ENCODE results near the gene DUSP7. TPM values are rescaled to one million over a fixed set of nuclear protein-coding genes. Genes with fewer than 3 reads are reported as not detected.
A peak's percentile ranks its signal among the peaks of the same experiment; 100 is the strongest.

DUSP7 gene
- polyA plus RNA-seq, 4 donors, result 1.6 to 9.4 (median 4.4) TPM

DNA sequence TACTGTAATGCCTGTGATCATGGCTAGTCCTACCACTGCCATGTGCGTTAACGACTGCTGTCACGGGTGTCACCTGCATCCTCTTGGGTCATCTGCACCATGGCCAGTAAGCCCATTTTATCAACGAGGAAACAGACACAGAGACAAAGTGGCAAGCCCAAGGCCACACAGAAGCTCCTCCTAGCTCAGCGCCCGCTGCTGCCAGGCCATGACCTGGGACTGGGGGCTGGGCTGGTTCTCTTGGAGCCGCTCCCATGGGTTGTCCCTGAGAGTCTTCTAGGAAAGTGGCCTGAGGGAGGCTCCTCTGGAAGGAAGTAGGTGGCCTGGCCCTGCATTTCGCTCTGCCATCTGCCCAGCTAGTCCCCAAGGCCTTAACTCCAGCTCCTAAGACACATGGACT, 4.9 kb downstream of the DUSP7 start:
- no peak for FAIRE-seq
- no peak overlapping the region for H3K4me3 ChIP-seq (ENCODE audit: low read depth in 1 of 3, low read length in 3 of 3)
- peaks cover 0 to 21% (median 0%) of the 10 kb centered on the region in 3 donors for H3K4me1 ChIP-seq (ENCODE audit: control insufficient read depth in 3 of 3, insufficient read depth in 2 of 3, low read depth in 1 of 3, low read length in 2 of 3)
- 88 to 93% (median 89%) methylated on average over 8 of the region's 8 CpGs for WGBS, 3 donors
- no peaks in the 10 kb centered on the region for H3K27me3 ChIP-seq (ENCODE audit: control insufficient read depth in 3 of 3, insufficient read depth in 3 of 3, low read length in 3 of 3)
- peaks cover 0 to 68% (median 5%) of the 10 kb centered on the region in 3 donors for H3K36me3 ChIP-seq (ENCODE audit: control insufficient read depth in 3 of 3, insufficient read depth in 2 of 3, low read depth in 1 of 3, low read length in 3 of 3)
- no peaks in the 10 kb centered on the region for H3K9me3 ChIP-seq (ENCODE audit: control insufficient read depth in 2 of 2, insufficient read depth in 1 of 2, low read depth in 1 of 2, low read length in 1 of 2)
- DNase-seq, result no peak
- peak overlapping the region in 1 of 3 donors; percentile 80 for H3K27ac ChIP-seq (ENCODE audit: low read depth in 1 of 3, low read length in 2 of 3)

- no peaks in the 10 kb centered on the region for H3K9me3 ChIP-seq (ENCODE audit: control insufficient read depth in 2 of 2, insufficient read depth in 1 of 2, low read depth in 1 of 2, low read length in 1 of 2)
- DNase-seq, result no peak
- H3K27ac ChIP-seq (ENCODE audit: low read depth in 1 of 3, low read length in 2 of 3), result no peak overlapping the region
- peaks cover 0 to 68% (median 5%) of the 10 kb centered on the region in 3 donors for H3K36me3 ChIP-seq (ENCODE audit: control insufficient read depth in 3 of 3, insufficient read depth in 2 of 3, low read depth in 1 of 3, low read length in 3 of 3)
- 92 to 94% (median 93%) methylated on average over 21 of the region's 21 CpGs for WGBS, 3 donors
- no peaks in the 10 kb centered on the region for H3K27me3 ChIP-seq (ENCODE audit: control insufficient read depth in 3 of 3, insufficient read depth in 3 of 3, low read length in 3 of 3)
- peaks cover 0 to 19% (median 0%) of the 10 kb centered on the region in 3 donors for H3K4me1 ChIP-seq (ENCODE audit: control insufficient read depth in 3 of 3, insufficient read depth in 2 of 3, low read depth in 1 of 3, low read length in 2 of 3)
- no peak for FAIRE-seq
- no peak overlapping the region for H3K4me3 ChIP-seq (ENCODE audit: low read depth in 1 of 3, low read length in 3 of 3)
Measured at GRCh38 chr3:52050571-52050970, 5.8 kb downstream of the DUSP7 start.

- peaks cover 0 to 10% (median 0%) of the 10 kb centered on the region in 3 donors for H3K4me1 ChIP-seq (ENCODE audit: control insufficient read depth in 3 of 3, insufficient read depth in 2 of 3, low read depth in 1 of 3, low read length in 2 of 3)
- peaks cover 0 to 66% (median 5%) of the 10 kb centered on the region in 3 donors for H3K36me3 ChIP-seq (ENCODE audit: control insufficient read depth in 3 of 3, insufficient read depth in 2 of 3, low read depth in 1 of 3, low read length in 3 of 3)
- 53 to 80% (median 75%) methylated on average over 1 to 2 of the region's 2 CpGs for WGBS, 3 donors
Measured at GRCh38 chr3:52049503-52049902, 6.9 kb downstream of the DUSP7 start.

GRCh38 chr3:52047295-52047960, 8.9 kb downstream of the DUSP7 start:
- no peak for DNase-seq
- no peak overlapping the region for H3K27ac ChIP-seq (ENCODE audit: low read depth in 1 of 3, low read length in 2 of 3)
- no peaks in the 10 kb centered on the region for H3K9me3 ChIP-seq (ENCODE audit: control insufficient read depth in 2 of 2, insufficient read depth in 1 of 2, low read depth in 1 of 2, low read length in 1 of 2)
- H3K4me3 ChIP-seq (ENCODE audit: low read depth in 1 of 3, low read length in 3 of 3), result no peak overlapping the region
- FAIRE-seq, result no peak
- H3K4me1 ChIP-seq (ENCODE audit: control insufficient read depth in 3 of 3, insufficient read depth in 2 of 3, low read depth in 1 of 3, low read length in 2 of 3), result peaks cover 0 to 1% (median 0%) of the 10 kb centered on the region in 3 donors
- H3K27me3 ChIP-seq (ENCODE audit: control insufficient read depth in 3 of 3, insufficient read depth in 3 of 3, low read length in 3 of 3), result peaks cover 0 to 3% (median 0%) of the 10 kb centered on the region in 3 donors
- WGBS, 3 donors, result 78 to 87% (median 85%) methylated on average over 12 to 20 of the region's 20 CpGs
- peaks cover 0 to 45% (median 5%) of the 10 kb centered on the region in 3 donors for H3K36me3 ChIP-seq (ENCODE audit: control insufficient read depth in 3 of 3, insufficient read depth in 2 of 3, low read depth in 1 of 3, low read length in 3 of 3)

More at GRCh38 chr3:52049503-52049902, 6.9 kb downstream of the DUSP7 start:
- DNase-seq (no peak), FAIRE-seq (no peak)
- Histone ChIP-seq H3K27me3 (ENCODE audit: control insufficient read depth in 3 of 3, insufficient read depth in 3 of 3, low read length in 3 of 3) (no peaks in the 10 kb centered on the region), H3K4me3 (ENCODE audit: low read depth in 1 of 3, low read length in 3 of 3) (no peak overlapping the region), H3K27ac (ENCODE audit: low read depth in 1 of 3, low read length in 2 of 3) (no peak overlapping the region), H3K9me3 (ENCODE audit: control insufficient read depth in 2 of 2, insufficient read depth in 1 of 2, low read depth in 1 of 2, low read length in 1 of 2) (no peaks in the 10 kb centered on the region)

DNA sequence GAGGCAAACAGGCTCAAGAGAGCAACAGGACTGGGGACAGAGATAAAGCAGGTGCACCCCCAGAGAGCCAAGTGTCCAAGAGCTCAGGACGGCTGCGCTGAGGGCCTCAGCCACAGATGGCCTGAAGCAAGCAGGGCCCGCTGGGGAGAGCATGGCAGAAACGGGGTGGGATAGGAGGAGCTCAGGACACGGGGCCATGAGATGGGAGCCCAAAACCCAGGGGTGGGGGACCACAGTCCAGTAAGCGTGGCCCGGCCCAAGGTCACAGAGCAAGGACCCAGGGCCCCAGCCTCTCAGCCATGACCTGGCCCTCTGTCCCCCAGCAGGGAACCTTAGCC, 9.5 kb downstream of the DUSP7 start:
- FAIRE-seq (no peak), DNase-seq (no peak)
- Histone ChIP-seq H3K4me1 (ENCODE audit: control insufficient read depth in 3 of 3, insufficient read depth in 2 of 3, low read depth in 1 of 3, low read length in 2 of 3) (no peaks in the 10 kb centered on the region), H3K9me3 (ENCODE audit: control insufficient read depth in 2 of 2, insufficient read depth in 1 of 2, low read depth in 1 of 2, low read length in 1 of 2) (no peaks in the 10 kb centered on the region), H3K27me3 (ENCODE audit: control insufficient read depth in 3 of 3, insufficient read depth in 3 of 3, low read length in 3 of 3) (peaks cover 0 to 3% (median 0%) of the 10 kb centered on the region in 3 donors), H3K27ac (ENCODE audit: low read depth in 1 of 3, low read length in 2 of 3) (peak overlapping the region in 1 of 3 donors; percentile 18), H3K36me3 (ENCODE audit: control insufficient read depth in 3 of 3, insufficient read depth in 2 of 3, low read depth in 1 of 3, low read length in 3 of 3) (peaks cover 0 to 40% (median 5%) of the 10 kb centered on the region in 3 donors), H3K4me3 (ENCODE audit: low read depth in 1 of 3, low read length in 3 of 3) (no peak overlapping the region)
- whole genome bisulfite sequencing, 3 donors, result 87 to 91% (median 91%) methylated on average over 7 of the region's 7 CpGs

GRCh38 chr3:52046186-52046901, 10.0 kb downstream of the DUSP7 start:
- Histone ChIP-seq H3K4me1 (ENCODE audit: control insufficient read depth in 3 of 3, insufficient read depth in 2 of 3, low read depth in 1 of 3, low read length in 2 of 3) (no peaks in the 10 kb centered on the region), H3K36me3 (ENCODE audit: control insufficient read depth in 3 of 3, insufficient read depth in 2 of 3, low read depth in 1 of 3, low read length in 3 of 3) (peaks cover 0 to 34% (median 5%) of the 10 kb centered on the region in 3 donors)

DNA sequence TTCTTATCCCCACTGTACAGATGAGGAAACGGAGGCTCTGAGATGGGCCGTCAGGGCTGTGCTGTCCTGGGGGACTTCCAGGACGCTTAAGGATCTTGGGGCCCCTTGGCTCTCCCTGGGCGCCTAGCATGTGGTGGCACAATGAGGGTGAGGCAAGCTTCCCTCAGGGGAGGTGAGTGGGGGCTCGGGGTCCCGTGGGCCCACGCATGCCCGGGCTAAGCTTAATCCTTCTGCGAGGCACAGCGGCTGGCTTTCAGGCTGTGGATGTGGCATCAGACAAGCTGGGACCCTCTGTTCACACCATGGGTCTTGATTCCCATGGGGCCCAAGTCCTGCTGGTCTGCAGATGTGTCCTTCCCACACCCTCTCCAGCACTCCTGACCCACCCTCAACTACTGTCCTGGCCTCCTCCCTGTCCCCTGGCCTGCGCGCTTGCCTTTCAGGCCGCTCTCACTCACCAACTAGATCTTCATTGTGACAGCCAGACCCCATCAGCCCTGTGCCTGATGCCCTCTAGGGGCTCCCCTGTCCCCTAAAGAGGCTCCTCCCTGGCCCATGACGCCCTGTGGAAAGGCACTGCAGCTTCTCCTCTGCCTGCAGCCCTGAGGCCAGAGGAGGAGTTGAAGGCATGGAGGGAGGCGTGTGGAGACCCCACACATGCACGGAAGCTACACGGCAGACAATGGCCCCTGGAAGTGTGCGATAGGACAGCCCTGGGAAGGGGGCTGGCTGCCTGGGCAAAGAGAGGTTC, 11.3 kb downstream of the DUSP7 start:
- H3K4me1 ChIP-seq (ENCODE audit: control insufficient read depth in 3 of 3, insufficient read depth in 2 of 3, low read depth in 1 of 3, low read length in 2 of 3), result no peaks in the 10 kb centered on the region
- FAIRE-seq, result no peak
- H3K36me3 ChIP-seq (ENCODE audit: control insufficient read depth in 3 of 3, insufficient read depth in 2 of 3, low read depth in 1 of 3, low read length in 3 of 3), result peaks cover 0 to 24% (median 5%) of the 10 kb centered on the region in 3 donors
- 91 to 95% (median 92%) methylated on average over 16 to 18 of the region's 18 CpGs for whole genome bisulfite sequencing, 3 donors
- no peak overlapping the region for H3K4me3 ChIP-seq (ENCODE audit: low read depth in 1 of 3, low read length in 3 of 3)
- no peak overlapping the region for H3K27ac ChIP-seq (ENCODE audit: low read depth in 1 of 3, low read length in 2 of 3)
- no peak for DNase-seq
- H3K27me3 ChIP-seq (ENCODE audit: control insufficient read depth in 3 of 3, insufficient read depth in 3 of 3, low read length in 3 of 3), result peaks cover 0 to 13% (median 0%) of the 10 kb centered on the region in 3 donors
- no peaks in the 10 kb centered on the region for H3K9me3 ChIP-seq (ENCODE audit: control insufficient read depth in 2 of 2, insufficient read depth in 1 of 2, low read depth in 1 of 2, low read length in 1 of 2)

More at GRCh38 chr3:52046186-52046901, 10.0 kb downstream of the DUSP7 start:
- FAIRE-seq, result no peak
- Histone ChIP-seq H3K4me3 (ENCODE audit: low read depth in 1 of 3, low read length in 3 of 3) (no peak overlapping the region), H3K9me3 (ENCODE audit: control insufficient read depth in 2 of 2, insufficient read depth in 1 of 2, low read depth in 1 of 2, low read length in 1 of 2) (no peaks in the 10 kb centered on the region), H3K27me3 (ENCODE audit: control insufficient read depth in 3 of 3, insufficient read depth in 3 of 3, low read length in 3 of 3) (peaks cover 0 to 3% (median 0%) of the 10 kb centered on the region in 3 donors), H3K27ac (ENCODE audit: low read depth in 1 of 3, low read length in 2 of 3) (peak overlapping the region in 1 of 3 donors; percentile 18)
- DNase-seq, result no peak
- WGBS, 3 donors, result 75 to 86% (median 77%) methylated on average over 12 of the region's 12 CpGs

- H3K9me3 ChIP-seq (ENCODE audit: control insufficient read depth in 2 of 2, insufficient read depth in 1 of 2, low read depth in 1 of 2, low read length in 1 of 2), result no peaks in the 10 kb centered on the region
- H3K36me3 ChIP-seq (ENCODE audit: control insufficient read depth in 3 of 3, insufficient read depth in 2 of 3, low read depth in 1 of 3, low read length in 3 of 3), result peaks cover 0 to 12% (median 0%) of the 10 kb centered on the region in 3 donors
- 78 to 85% (median 80%) methylated on average over 6 of the region's 6 CpGs for WGBS, 3 donors
- no peaks in the 10 kb centered on the region for H3K4me1 ChIP-seq (ENCODE audit: control insufficient read depth in 3 of 3, insufficient read depth in 2 of 3, low read depth in 1 of 3, low read length in 2 of 3)
- DNase-seq (no peak), FAIRE-seq (no peak)
- H3K27me3 ChIP-seq (ENCODE audit: control insufficient read depth in 3 of 3, insufficient read depth in 3 of 3, low read length in 3 of 3), result peaks cover 0 to 16% (median 0%) of the 10 kb centered on the region in 3 donors
- no peak overlapping the region for H3K4me3 ChIP-seq (ENCODE audit: low read depth in 1 of 3, low read length in 3 of 3)
- no peak overlapping the region for H3K27ac ChIP-seq (ENCODE audit: low read depth in 1 of 3, low read length in 2 of 3)
Measured at GRCh38 chr3:52043750-52044149, 12.6 kb downstream of the DUSP7 start.
